Activated T-helper 1 cell treated with Interleukin-2 at 50 U/mL for 16 hours (primary cell): ENCODE data around the gene GRIPAP1.

Experiments used
- DNase-seq: peaks from one replicate; pipeline ENCODE4 v3.0.0-alpha.2; 2020; ENCODE audit warnings: low read depth

GRIPAP1 gene

GRCh38 chrX:49002091-49002935 is at the start of gene GRIPAP1:
TSS of gene GRIPAP1 (minus strand) at chrX:49002264. CDS start at chrX:49002229, 35 bp downstream.
- DNase-seq, result peak; percentile 57

GRCh38 chrX:49043987-49044281 is 41.9 kb upstream of the GRIPAP1 start:
- DNase-seq, result no peak

- peak; percentile 87 for DNase-seq
Measured at GRCh38 chrX:49043220-49043986, 41.3 kb upstream of the GRIPAP1 start, which contains the start of gene TFE3. TSS of gene TFE3 (minus strand) at chrX:49043357. CDS start at chrX:49043226, 131 bp downstream.

GRCh38 chrX:49042581-49043219 is 40.6 kb upstream of the GRIPAP1 start:
- DNase-seq, result no peak

- no peak for DNase-seq
Measured at GRCh38 chrX:49041744-49042580, 39.9 kb upstream of the GRIPAP1 start.

- DNase-seq, result no peak
Measured at GRCh38 chrX:49040376-49040955, 38.4 kb upstream of the GRIPAP1 start.

- peak; percentile 9 for DNase-seq
Measured at GRCh38 chrX:49039598-49040375, 37.7 kb upstream of the GRIPAP1 start.

GRCh38 chrX:49037883-49038475 is 35.9 kb upstream of the GRIPAP1 start:
- no peak for DNase-seq

- DNase-seq, result no peak
Measured at GRCh38 chrX:49030283-49030682, 28.2 kb upstream of the GRIPAP1 start.

GRCh38 chrX:49029876-49030275 is 27.8 kb upstream of the GRIPAP1 start:
- no peak for DNase-seq

GRCh38 chrX:49019599-49020249 is 17.7 kb upstream of the GRIPAP1 start:
- no peak for DNase-seq

- DNase-seq, result no peak
Measured at GRCh38 chrX:49019050-49019449, 17.0 kb upstream of the GRIPAP1 start.

GRCh38 chrX:49003696-49004095 is 1.6 kb upstream of the GRIPAP1 start:
- no peak for DNase-seq

- DNase-seq, result peak; percentile 19
Measured at GRCh38 chrX:49001521-49002090, 458 bp downstream of the GRIPAP1 start.

GRCh38 chrX:49000636-49001035 is 1.4 kb downstream of the GRIPAP1 start:
- DNase-seq, result no peak

GRCh38 chrX:48999030-48999429 is 3.0 kb downstream of the GRIPAP1 start:
- no peak for DNase-seq

- DNase-seq, result no peak
Measured at GRCh38 chrX:48998391-48998790, 3.7 kb downstream of the GRIPAP1 start.

GRCh38 chrX:48997865-48998264 is 4.2 kb downstream of the GRIPAP1 start:
- no peak for DNase-seq

GRCh38 chrX:48997455-48997854 is 4.6 kb downstream of the GRIPAP1 start:
- no peak for DNase-seq
